ENCODE results near the gene SAMD8.
"Not testable (repeated sequence)": the region's sequence is repeated elsewhere in the genome, so short reads cannot be mapped to it uniquely, and the experiment has no call there.

SAMD8 gene

GRCh38 chr10:75180592-75180991 is 69.1 kb downstream of the SAMD8 start:
- no peak for DNase-seq (ENCODE audit: low read depth, low spot score)
- no peak overlapping the region for H3K4me3 ChIP-seq (ENCODE audit: low read length)

- no peak overlapping the region for H3K4me3 ChIP-seq (ENCODE audit: low read length)
- DNase-seq (ENCODE audit: low read depth, low spot score): no peak
Measured at GRCh38 chr10:75181073-75181472, 69.6 kb downstream of the SAMD8 start.

GRCh38 chr10:75186310-75186709 is 74.9 kb downstream of the SAMD8 start:
- H3K4me3 ChIP-seq (ENCODE audit: low read length): no peak overlapping the region
- no peak for DNase-seq (ENCODE audit: low read depth, low spot score)

- peak; percentile 74 for DNase-seq (ENCODE audit: low read depth, low spot score)
- H3K4me3 ChIP-seq (ENCODE audit: low read length): no peak overlapping the region
Measured at GRCh38 chr10:75187961-75188426, 76.5 kb downstream of the SAMD8 start.

- DNase-seq (ENCODE audit: low read depth, low spot score); H3K4me3 ChIP-seq (ENCODE audit: low read length): not testable (repeated sequence)
Measured at GRCh38 chr10:75188522-75188921, 77.1 kb downstream of the SAMD8 start.

- no peak overlapping the region for H3K4me3 ChIP-seq (ENCODE audit: low read length)
- no peak for DNase-seq (ENCODE audit: low read depth, low spot score)
Measured at GRCh38 chr10:75189266-75190096, 78.0 kb downstream of the SAMD8 start.

GRCh38 chr10:75191821-75192568 is 80.5 kb downstream of the SAMD8 start:
- H3K4me3 ChIP-seq (ENCODE audit: low read length): no peak overlapping the region

GRCh38 chr10:75194625-75195024 is 83.2 kb downstream of the SAMD8 start:
- H3K4me3 ChIP-seq (ENCODE audit: low read length): not testable (repeated sequence)

More at GRCh38 chr10:75191821-75192568, 80.5 kb downstream of the SAMD8 start:
- no peak for DNase-seq (ENCODE audit: low read depth, low spot score)

GRCh38 chr10:75195035-75195763 is 83.7 kb downstream of the SAMD8 start:
- no peak overlapping the region for H3K4me3 ChIP-seq (ENCODE audit: low read length)
- DNase-seq (ENCODE audit: low read depth, low spot score): no peak

More at GRCh38 chr10:75194625-75195024, 83.2 kb downstream of the SAMD8 start:
- DNase-seq (ENCODE audit: low read depth, low spot score): not testable (repeated sequence)

GRCh38 chr10:75197066-75197465 is 85.6 kb downstream of the SAMD8 start:
- no peak overlapping the region for H3K4me3 ChIP-seq (ENCODE audit: low read length)
- no peak for DNase-seq (ENCODE audit: low read depth, low spot score)

- DNase-seq (ENCODE audit: low read depth, low spot score): no peak
- no peak overlapping the region for H3K4me3 ChIP-seq (ENCODE audit: low read length)
Measured at GRCh38 chr10:75197906-75198305, 86.5 kb downstream of the SAMD8 start.

GRCh38 chr10:75199949-75200348 is 88.5 kb downstream of the SAMD8 start:
- not testable (repeated sequence) for DNase-seq (ENCODE audit: low read depth, low spot score); H3K4me3 ChIP-seq (ENCODE audit: low read length)

- no peak for DNase-seq (ENCODE audit: low read depth, low spot score)
- H3K4me3 ChIP-seq (ENCODE audit: low read length): no peak overlapping the region
Measured at GRCh38 chr10:75201793-75202307, 90.4 kb downstream of the SAMD8 start.

- DNase-seq (ENCODE audit: low read depth, low spot score): no peak
Measured at GRCh38 chr10:75202321-75203045, 91.0 kb downstream of the SAMD8 start.

GRCh38 chr10:75203046-75203620 is 91.7 kb downstream of the SAMD8 start:
- not testable (repeated sequence) for H3K4me3 ChIP-seq (ENCODE audit: low read length); DNase-seq (ENCODE audit: low read depth, low spot score)

More at GRCh38 chr10:75202321-75203045, 91.0 kb downstream of the SAMD8 start:
- H3K4me3 ChIP-seq (ENCODE audit: low read length): no peak overlapping the region

- DNase-seq (ENCODE audit: low read depth, low spot score): no peak
- no peak overlapping the region for H3K4me3 ChIP-seq (ENCODE audit: low read length)
Measured at GRCh38 chr10:75203724-75204123, 92.3 kb downstream of the SAMD8 start.

GRCh38 chr10:75205908-75206307 is 94.5 kb downstream of the SAMD8 start:
- no peak for DNase-seq (ENCODE audit: low read depth, low spot score)
- H3K4me3 ChIP-seq (ENCODE audit: low read length): no peak overlapping the region

GRCh38 chr10:75206638-75207037 is 95.2 kb downstream of the SAMD8 start:
- H3K4me3 ChIP-seq (ENCODE audit: low read length); DNase-seq (ENCODE audit: low read depth, low spot score): not testable (repeated sequence)
